GM18526 (cell line): ENCODE results near the gene SPCS1.

ENCODE experiments used
- POLR2A ChIP-seq: IDR thresholded peaks from 3 replicates; pipeline ENCODE4 v1.6.1; 2011; ENCODE audit not compliant: insufficient read length; ENCODE audit errors: extremely low read depth

Gene SPCS1

GRCh38 chr3:52714335-52715302, 8.7 kb downstream of the SPCS1 start:
- no peak for TF ChIP-seq POLR2A

GRCh38 chr3:52715714-52716305, 9.9 kb downstream of the SPCS1 start:
- TF ChIP-seq POLR2A = no peak

GRCh38 chr3:52719618-52720017, 13.7 kb downstream of the SPCS1 start:
- TF ChIP-seq POLR2A = no peak

- no peak for TF ChIP-seq POLR2A
These were observed 15.3 kb downstream of the SPCS1 start for GRCh38 chr3:52721002-52721729.

GRCh38 chr3:52721730-52722008, 15.8 kb downstream of the SPCS1 start:
- TF ChIP-seq POLR2A = no peak

GRCh38 chr3:52722491-52722890, 16.6 kb downstream of the SPCS1 start:
- no peak for TF ChIP-seq POLR2A

GRCh38 chr3:52723935-52724334, 18.0 kb downstream of the SPCS1 start:
- TF ChIP-seq POLR2A = no peak

- no peak for TF ChIP-seq POLR2A
These were observed 18.6 kb downstream of the SPCS1 start for GRCh38 chr3:52724511-52724910.

GRCh38 chr3:52730681-52731080, 24.8 kb downstream of the SPCS1 start:
- TF ChIP-seq POLR2A = no peak

GRCh38 chr3:52731590-52731989, 25.7 kb downstream of the SPCS1 start:
- TF ChIP-seq POLR2A = no peak

- no peak for TF ChIP-seq POLR2A
These were observed 27.5 kb downstream of the SPCS1 start for GRCh38 chr3:52733256-52733891.

- TF ChIP-seq POLR2A = no peak
These were observed 33.8 kb downstream of the SPCS1 start for GRCh38 chr3:52739730-52740129.

- TF ChIP-seq POLR2A = no peak
These were observed 36.6 kb downstream of the SPCS1 start for GRCh38 chr3:52742418-52743041.

GRCh38 chr3:52743152-52743551, 37.2 kb downstream of the SPCS1 start:
- TF ChIP-seq POLR2A = no peak

- no peak for TF ChIP-seq POLR2A
These were observed 37.8 kb downstream of the SPCS1 start for GRCh38 chr3:52743721-52744120.
